Neuronal stem cell (in vitro differentiated cells): Measurements from ENCODE around the gene MTHFD1.

ENCODE experiments used
- DNase-seq: peaks from one replicate; pipeline ENCODE4 v3.0.0-alpha.2; 2013; ENCODE audit warnings: low spot score
- H2AFZ ChIP-seq: one replicate; pipeline ENCODE4 v1.6.1; 2013; ENCODE audit warnings: mild to moderate bottlenecking, low read length, inconsistent platforms
- H2AK5ac ChIP-seq: 2 replicates; pipeline ENCODE4 v1.6.1; 2013; ENCODE audit warnings: low read depth, mild to moderate bottlenecking, inconsistent platforms, low read length, moderate library complexity, mixed read lengths
- H2BK120ac ChIP-seq: 2 replicates; pipeline ENCODE4 v1.6.1; 2013; ENCODE audit warnings: low read depth, mild to moderate bottlenecking, inconsistent platforms, low read length, moderate library complexity, mixed read lengths
- H2BK12ac ChIP-seq: one replicate; pipeline ENCODE4 v1.6.1; 2013; ENCODE audit warnings: low read length, inconsistent platforms
- H2BK15ac ChIP-seq: 2 replicates; pipeline ENCODE4 v1.6.1; 2013; ENCODE audit warnings: mild to moderate bottlenecking, low read length, inconsistent platforms, mixed read lengths
- H2BK5ac ChIP-seq: one replicate; pipeline ENCODE4 v1.6.1; 2013; ENCODE audit warnings: inconsistent platforms, mild to moderate bottlenecking, low read length, moderate library complexity
- H3K14ac ChIP-seq: one replicate; pipeline ENCODE4 v1.6.1; 2013; ENCODE audit warnings: low read length, inconsistent platforms
- H3K18ac ChIP-seq: 2 replicates; pipeline ENCODE4 v1.6.1; 2013; ENCODE audit warnings: low read length, inconsistent platforms
- H3K23ac ChIP-seq: 2 replicates; pipeline ENCODE4 v1.6.1; 2013; ENCODE audit warnings: low read depth, mild to moderate bottlenecking, mixed read lengths, low read length, inconsistent platforms; ENCODE audit not compliant: poor library complexity
- H3K27ac ChIP-seq: replicated peaks from 3 replicates; pipeline ENCODE4 v1.5.1; 2013; ENCODE audit warnings: low read length, inconsistent platforms
- H3K27me3 ChIP-seq, 3 experiments: 2 replicates each; pipeline ENCODE4 v1.6.1; 2013; ENCODE audit warnings: low read length in 3 of 3, mild to moderate bottlenecking in 2 of 3, inconsistent platforms in 1 of 3, low read depth in 1 of 3, mixed read lengths in 1 of 3, moderate library complexity in 1 of 3; ENCODE audit not compliant: control insufficient read depth in 3 of 3, insufficient read depth in 3 of 3
- H3K36me3 ChIP-seq, 2 donors: replicated peaks in 1 of 2; 2 replicates each; pipeline ENCODE4 v1.6.1; 2013; ENCODE audit warnings: low read length in 2 of 2; ENCODE audit not compliant: control insufficient read depth in 2 of 2, insufficient read depth in 2 of 2
- H3K4ac ChIP-seq: 2 replicates; pipeline ENCODE4 v1.6.1; 2013; ENCODE audit warnings: inconsistent platforms, mild to moderate bottlenecking, low read length, moderate library complexity
- H3K4me1 ChIP-seq, 2 donors: 1 replicate in 1 of 2; 2 replicates in 1 of 2; pipeline ENCODE4 v1.6.1; 2013; ENCODE audit warnings: low read length in 2 of 2, low read depth in 1 of 2; ENCODE audit not compliant: control insufficient read depth in 2 of 2, insufficient read depth in 1 of 2
- H3K4me2 ChIP-seq: one replicate; pipeline ENCODE4 v1.6.1; 2013; ENCODE audit warnings: mild to moderate bottlenecking, low read length, inconsistent platforms; ENCODE audit not compliant: insufficient read depth, poor library complexity, severe bottlenecking
- H3K4me3 ChIP-seq, 2 donors: 2 replicates each; pipeline ENCODE4 v1.5.1; 2013; ENCODE audit warnings: low read length in 2 of 2, mild to moderate bottlenecking in 2 of 2, inconsistent platforms in 1 of 2, moderate library complexity in 1 of 2
- H3K79me1 ChIP-seq: one replicate; pipeline ENCODE4 v1.6.1; 2013; ENCODE audit warnings: low read depth, mild to moderate bottlenecking, inconsistent platforms, low read length, moderate library complexity
- H3K9ac ChIP-seq: one replicate; pipeline ENCODE4 v1.6.1; 2013; ENCODE audit warnings: mild to moderate bottlenecking, low read depth, low read length, inconsistent platforms; ENCODE audit not compliant: poor library complexity
- H3K9me3 ChIP-seq, 2 donors: replicated peaks in 1 of 2; 2 replicates each; pipeline versions ENCODE3 to v1.6.1; 2013; ENCODE audit warnings: low read length in 2 of 2, mild to moderate bottlenecking in 2 of 2, inconsistent platforms in 1 of 2, low read depth in 1 of 2, mixed read lengths in 1 of 2, moderate library complexity in 1 of 2; ENCODE audit not compliant: control insufficient read depth in 2 of 2, insufficient read depth in 1 of 2
- H4K8ac ChIP-seq: one replicate; pipeline ENCODE4 v1.6.1; 2013; ENCODE audit warnings: low read depth, mild to moderate bottlenecking, inconsistent platforms, low read length, moderate library complexity
- H4K91ac ChIP-seq: one replicate; pipeline ENCODE4 v1.6.1; 2013; ENCODE audit warnings: low read length, low read depth, mild to moderate bottlenecking, inconsistent platforms; ENCODE audit not compliant: poor library complexity
- WGBS, 2 donors: extraction: QIAGEN DNeasy Blood & Tissue Kit; methylation state at CpG; one replicate each; pipeline ENCODE4 v1.1.7; 2013; ENCODE audit warnings: missing lambda C conversion rate in 2 of 2, mixed read lengths in 1 of 2; ENCODE audit not compliant: insufficient read length in 2 of 2, insufficient replicate concordance in 1 of 2; ENCODE audit errors: extremely low coverage in 2 of 2; 5-methylcytosine and 5-hydroxymethylcytosine counted together

Gene MTHFD1

DNA sequence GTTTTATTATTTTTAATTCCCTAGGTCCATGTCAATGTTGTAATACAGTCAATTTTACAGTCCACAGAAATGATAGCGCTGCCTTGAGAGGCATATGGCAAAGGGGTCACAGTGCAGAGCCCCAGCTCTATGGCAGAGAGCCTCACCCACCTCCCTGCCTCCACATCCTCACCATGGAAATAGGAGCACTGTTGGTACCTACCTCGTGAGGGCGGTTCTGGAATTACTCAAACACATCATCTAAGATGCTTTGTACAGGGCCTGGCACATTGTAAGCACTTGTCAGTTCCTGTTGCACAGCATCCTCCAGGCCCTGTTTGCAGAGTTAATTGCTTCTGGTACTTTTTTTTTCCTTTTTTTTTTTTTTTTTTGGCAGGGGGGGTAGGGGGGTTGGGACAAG, 73.1 kb downstream of the MTHFD1 start:
- Histone ChIP-seq H3K27ac (no peak overlapping the region), H4K8ac (no peak overlapping the region), H2BK15ac (no peak overlapping the region), H2AK5ac (no peak overlapping the region), H3K9ac (no peak overlapping the region), H3K36me3 (peaks cover 2 to 61% of the 10 kb centered on the region in 2 donors), H3K79me1 (no peaks in the 10 kb centered on the region), H4K91ac (no peak overlapping the region), H3K4me3 (no peak overlapping the region), H3K27me3 (no peaks in the 10 kb centered on the region), H2BK5ac (no peak overlapping the region), H3K18ac (no peak overlapping the region), H2AFZ (no peak overlapping the region), H3K4me2 (no peak overlapping the region), H3K23ac (no peak overlapping the region), H3K9me3 (no peaks in the 10 kb centered on the region), H2BK12ac (no peak overlapping the region), H3K4me1 (peaks cover 2 to 3% of the 10 kb centered on the region in 2 donors), H3K14ac (no peak overlapping the region), H3K4ac (no peak overlapping the region), H2BK120ac (no peak overlapping the region)
- DNase-seq, result no peak
- no CpG with 5 or more reads among the region's 3 CpGs for WGBS, 2 donors

DNA sequence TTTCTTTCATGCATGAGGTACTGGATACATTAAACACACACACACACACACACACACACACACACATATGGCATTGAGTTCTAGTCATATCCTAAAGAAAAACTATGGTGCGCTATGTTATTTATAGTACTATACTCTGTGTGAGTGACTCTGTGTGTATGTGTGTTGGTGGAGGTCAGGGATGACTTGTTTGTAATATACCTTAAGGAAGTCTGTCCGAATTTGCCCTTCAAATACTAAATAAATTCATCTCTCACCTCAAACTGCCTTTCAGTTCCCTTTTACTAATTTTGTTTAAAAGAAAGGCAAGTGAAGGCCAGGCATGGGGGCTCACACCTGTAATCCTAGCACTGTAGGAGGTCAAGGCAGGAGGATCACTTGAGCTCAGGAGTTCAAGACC, 75.0 kb downstream of the MTHFD1 start:
- no peak overlapping the region for H3K23ac ChIP-seq
- H2BK12ac ChIP-seq, result no peak overlapping the region
- no peak overlapping the region for H3K4me2 ChIP-seq
- no peaks in the 10 kb centered on the region for H3K79me1 ChIP-seq
- H4K8ac ChIP-seq, result no peak overlapping the region
- H3K4me1 ChIP-seq, result peaks cover 2 to 3% of the 10 kb centered on the region in 2 donors
- H2BK5ac ChIP-seq, result no peak overlapping the region
- WGBS, 2 donors, result no CpG with 5 or more reads among the region's 2 CpGs
- H3K4me3 ChIP-seq, result no peak overlapping the region
- H3K9ac ChIP-seq, result no peak overlapping the region
- no peak overlapping the region for H2AFZ ChIP-seq
- H3K18ac ChIP-seq, result no peak overlapping the region
- H2BK120ac ChIP-seq, result no peak overlapping the region
- no peaks in the 10 kb centered on the region for H3K27me3 ChIP-seq
- no peak overlapping the region for H4K91ac ChIP-seq
- no peak overlapping the region for H3K27ac ChIP-seq
- H2BK15ac ChIP-seq, result no peak overlapping the region
- H2AK5ac ChIP-seq, result no peak overlapping the region
- H3K9me3 ChIP-seq, result no peaks in the 10 kb centered on the region
- H3K4ac ChIP-seq, result no peak overlapping the region
- no peak for DNase-seq
- H3K36me3 ChIP-seq, result peaks cover 2 to 44% of the 10 kb centered on the region in 2 donors
- H3K14ac ChIP-seq, result no peak overlapping the region

DNA sequence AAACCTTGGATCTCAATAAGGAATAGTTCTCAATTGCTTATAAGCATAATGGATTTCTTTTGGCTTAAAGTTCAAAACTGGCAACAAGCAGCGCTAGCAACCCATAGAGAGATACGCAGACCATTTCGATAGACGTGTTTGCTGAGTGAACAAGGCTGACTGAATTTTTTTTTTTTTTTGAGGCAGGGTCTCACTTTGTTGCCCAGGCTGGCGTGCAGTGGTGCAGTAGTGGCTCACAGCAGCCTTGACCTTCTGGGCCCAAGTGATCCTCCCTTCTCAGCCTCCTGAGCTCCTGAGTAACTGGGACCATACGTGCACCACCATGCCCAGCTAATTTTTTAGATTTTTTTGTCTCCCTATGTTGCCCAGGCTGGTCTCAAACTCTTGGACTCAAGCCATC, 75.7 kb downstream of the MTHFD1 start:
- H3K4me3 ChIP-seq, result no peak overlapping the region
- H3K4ac ChIP-seq, result no peak overlapping the region
- H3K36me3 ChIP-seq, result peaks cover 0 to 38% of the 10 kb centered on the region in 2 donors
- H3K9me3 ChIP-seq, result no peaks in the 10 kb centered on the region
- H3K18ac ChIP-seq, result no peak overlapping the region
- no peaks in the 10 kb centered on the region for H3K27me3 ChIP-seq
- H2BK15ac ChIP-seq, result no peak overlapping the region
- H2AK5ac ChIP-seq, result no peak overlapping the region
- peaks cover 2 to 3% of the 10 kb centered on the region in 2 donors for H3K4me1 ChIP-seq
- no CpG with 5 or more reads among the region's 6 CpGs for WGBS, 2 donors
- H2BK12ac ChIP-seq, result no peak overlapping the region
- no peak overlapping the region for H2BK5ac ChIP-seq
- H2BK120ac ChIP-seq, result no peak overlapping the region
- DNase-seq, result no peak
- H3K14ac ChIP-seq, result no peak overlapping the region
- no peak overlapping the region for H3K4me2 ChIP-seq
- H4K8ac ChIP-seq, result no peak overlapping the region
- H2AFZ ChIP-seq, result no peak overlapping the region
- H4K91ac ChIP-seq, result no peak overlapping the region
- no peak overlapping the region for H3K23ac ChIP-seq
- no peak overlapping the region for H3K9ac ChIP-seq
- H3K27ac ChIP-seq, result no peak overlapping the region
- H3K79me1 ChIP-seq, result no peaks in the 10 kb centered on the region

DNA sequence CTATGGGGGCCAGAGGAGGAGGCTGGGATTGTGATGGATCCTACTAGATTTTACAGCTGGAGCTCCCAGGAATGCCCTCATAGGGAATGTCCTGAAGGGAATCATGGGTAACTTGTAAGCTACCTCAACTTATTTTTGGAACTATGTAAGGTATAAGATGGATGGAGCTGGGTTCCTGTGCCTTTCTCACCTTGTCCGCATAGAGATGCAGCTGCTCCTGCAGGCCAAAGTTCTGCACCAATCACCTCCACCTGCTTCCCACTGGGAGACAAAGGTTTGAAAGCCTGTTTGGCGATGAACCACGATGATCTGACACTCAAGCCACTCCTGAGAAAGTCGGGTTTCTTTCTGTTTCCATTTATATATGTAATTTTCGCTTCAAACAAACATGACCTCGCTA, 76.5 kb downstream of the MTHFD1 start:
- Histone ChIP-seq H3K4me1 (peaks cover 2 to 3% of the 10 kb centered on the region in 2 donors), H3K36me3 (peaks cover 0 to 30% of the 10 kb centered on the region in 2 donors), H2AK5ac (no peak overlapping the region), H3K9ac (no peak overlapping the region), H4K91ac (no peak overlapping the region), H3K4me3 (peak overlapping the region in 1 of 2 donors; percentile 63), H3K18ac (no peak overlapping the region), H3K4ac (no peak overlapping the region), H3K4me2 (peak overlapping the region; percentile 60), H3K27ac (no peak overlapping the region), H3K27me3 (no peaks in the 10 kb centered on the region), H3K14ac (no peak overlapping the region), H2BK15ac (no peak overlapping the region), H4K8ac (no peak overlapping the region), H2BK120ac (no peak overlapping the region), H2BK12ac (no peak overlapping the region), H3K79me1 (no peaks in the 10 kb centered on the region), H3K23ac (no peak overlapping the region), H2BK5ac (no peak overlapping the region), H3K9me3 (no peaks in the 10 kb centered on the region), H2AFZ (peak overlapping the region; percentile 96)
- WGBS, 2 donors, result no CpG with 5 or more reads among the region's 6 CpGs
- DNase-seq, result no peak
